BE2C (cell line): ENCODE data around the gene F12.

Experiments used
- DNase-seq: peaks from one replicate; pipeline ENCODE4 v3.0.0-alpha.2; 2020
- H3K27me3 ChIP-seq: fragments of 250-450 bp; sonication (Bioruptor Pico); 2 replicates; pipeline ENCODE4 v1.5.1; 2020; ENCODE audit warnings: mild to moderate bottlenecking
- H3K36me3 ChIP-seq: fragments of 250-450 bp; sonication (Bioruptor Pico); 2 replicates; pipeline ENCODE4 v1.5.1; 2020; ENCODE audit warnings: mild to moderate bottlenecking
- H3K4me1 ChIP-seq: fragments of 250-450 bp; sonication (Bioruptor Pico); 2 replicates; pipeline ENCODE4 v1.5.1; 2020
- H3K4me3 ChIP-seq: 2 replicates; pipeline ENCODE4 v1.5.1; 2011; ENCODE audit warnings: low read depth, low read length
- H3K9me3 ChIP-seq: fragments of 250-450 bp; sonication (Bioruptor Pico); 2 replicates; pipeline ENCODE4 v1.5.1; 2020
- TF ChIP-seq, protein P1 (sequence below): IDR thresholded peaks from 2 replicates; pipeline ENCODE4 v1.5.1; 2012; ENCODE audit warnings: mild to moderate bottlenecking, low read depth, low read length

F12 gene

DNA sequence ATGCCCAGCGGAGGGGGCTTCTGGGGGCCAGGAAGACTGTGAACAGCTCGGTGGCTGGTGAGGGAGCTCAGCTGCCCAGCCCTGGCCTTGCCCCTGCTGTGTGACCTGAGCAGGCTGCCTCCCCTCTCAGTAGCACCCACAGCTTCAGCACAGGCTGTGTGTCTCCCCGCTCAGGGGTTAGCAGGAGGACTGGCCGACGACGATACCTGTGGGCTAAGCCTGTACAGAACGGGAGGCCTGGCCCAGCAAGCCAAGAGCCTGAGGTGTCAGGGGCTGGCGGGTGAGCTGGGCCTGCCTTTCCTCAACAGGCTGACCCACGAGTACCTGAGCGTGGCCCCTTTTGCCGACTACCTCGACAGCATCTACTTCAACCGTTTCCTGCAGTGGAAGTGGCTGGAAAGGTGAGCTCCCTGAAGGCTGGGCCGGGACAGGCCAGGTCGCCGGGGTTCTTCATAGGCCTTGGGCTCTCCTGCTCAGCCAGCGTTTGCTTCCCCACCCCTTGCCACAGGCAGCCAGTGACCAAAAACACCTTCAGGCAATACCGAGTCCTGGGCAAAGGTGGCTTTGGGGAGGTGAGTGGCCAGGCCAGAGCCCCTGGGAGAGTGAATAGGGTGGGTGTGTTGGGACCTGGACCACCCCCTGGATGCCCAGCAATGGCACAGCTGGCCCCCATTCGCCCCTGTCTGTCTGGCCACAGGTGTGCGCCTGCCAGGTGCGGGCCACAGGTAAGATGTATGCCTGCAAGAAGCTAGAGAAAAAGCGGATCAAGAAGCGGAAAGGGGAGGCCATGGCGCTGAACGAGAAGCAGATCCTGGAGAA is 23.7 kb upstream of the F12 start:
- H3K27me3 ChIP-seq: no peaks in the 10 kb centered on the region
- no peak overlapping the region for H3K4me3 ChIP-seq
- TF ChIP-seq, protein P1, sequence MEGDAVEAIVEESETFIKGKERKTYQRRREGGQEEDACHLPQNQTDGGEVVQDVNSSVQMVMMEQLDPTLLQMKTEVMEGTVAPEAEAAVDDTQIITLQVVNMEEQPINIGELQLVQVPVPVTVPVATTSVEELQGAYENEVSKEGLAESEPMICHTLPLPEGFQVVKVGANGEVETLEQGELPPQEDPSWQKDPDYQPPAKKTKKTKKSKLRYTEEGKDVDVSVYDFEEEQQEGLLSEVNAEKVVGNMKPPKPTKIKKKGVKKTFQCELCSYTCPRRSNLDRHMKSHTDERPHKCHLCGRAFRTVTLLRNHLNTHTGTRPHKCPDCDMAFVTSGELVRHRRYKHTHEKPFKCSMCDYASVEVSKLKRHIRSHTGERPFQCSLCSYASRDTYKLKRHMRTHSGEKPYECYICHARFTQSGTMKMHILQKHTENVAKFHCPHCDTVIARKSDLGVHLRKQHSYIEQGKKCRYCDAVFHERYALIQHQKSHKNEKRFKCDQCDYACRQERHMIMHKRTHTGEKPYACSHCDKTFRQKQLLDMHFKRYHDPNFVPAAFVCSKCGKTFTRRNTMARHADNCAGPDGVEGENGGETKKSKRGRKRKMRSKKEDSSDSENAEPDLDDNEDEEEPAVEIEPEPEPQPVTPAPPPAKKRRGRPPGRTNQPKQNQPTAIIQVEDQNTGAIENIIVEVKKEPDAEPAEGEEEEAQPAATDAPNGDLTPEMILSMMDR: no peak
- H3K4me1 ChIP-seq: peaks cover 15% of the 10 kb centered on the region
- no peaks in the 10 kb centered on the region for H3K9me3 ChIP-seq
- peaks cover 52% of the 10 kb centered on the region for H3K36me3 ChIP-seq
- DNase-seq: no peak

DNA sequence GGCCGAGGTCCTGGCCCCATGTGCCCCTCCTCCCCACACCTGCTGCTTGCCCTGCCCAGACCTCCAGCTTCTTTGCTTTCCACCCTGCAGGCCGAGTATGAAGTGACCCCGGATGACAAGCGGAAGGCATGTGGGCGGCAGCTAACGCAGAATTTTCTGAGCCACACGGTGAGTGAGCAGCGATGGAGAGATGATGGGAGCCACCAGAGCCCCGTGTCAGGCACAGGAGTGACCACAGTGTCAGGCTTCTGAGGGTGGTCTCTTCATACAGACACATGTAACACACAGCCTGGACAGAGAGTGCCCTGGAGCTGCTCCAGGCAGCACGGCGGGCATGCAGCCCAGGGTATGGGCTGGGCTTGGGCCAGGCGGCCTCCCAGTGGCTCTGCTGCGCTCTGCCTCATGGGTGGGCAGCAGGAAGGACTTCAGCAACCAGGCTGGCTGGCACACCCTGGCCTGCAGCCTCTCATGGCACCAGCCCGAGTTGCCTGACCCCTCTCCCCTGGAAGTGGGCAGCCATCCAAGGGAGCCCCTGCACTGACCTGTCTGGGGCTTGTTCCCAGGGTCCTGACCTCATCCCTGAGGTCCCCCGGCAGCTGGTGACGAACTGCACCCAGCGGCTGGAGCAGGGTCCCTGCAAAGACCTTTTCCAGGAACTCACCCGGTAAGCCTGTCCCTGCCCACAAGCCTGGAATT is 22.9 kb upstream of the F12 start:
- Histone ChIP-seq H3K4me1 (peaks cover 15% of the 10 kb centered on the region), H3K4me3 (no peak overlapping the region), H3K9me3 (no peaks in the 10 kb centered on the region), H3K27me3 (no peaks in the 10 kb centered on the region), H3K36me3 (peaks cover 45% of the 10 kb centered on the region)
- TF ChIP-seq, protein P1: no peak
- DNase-seq: peak; percentile 46

DNA sequence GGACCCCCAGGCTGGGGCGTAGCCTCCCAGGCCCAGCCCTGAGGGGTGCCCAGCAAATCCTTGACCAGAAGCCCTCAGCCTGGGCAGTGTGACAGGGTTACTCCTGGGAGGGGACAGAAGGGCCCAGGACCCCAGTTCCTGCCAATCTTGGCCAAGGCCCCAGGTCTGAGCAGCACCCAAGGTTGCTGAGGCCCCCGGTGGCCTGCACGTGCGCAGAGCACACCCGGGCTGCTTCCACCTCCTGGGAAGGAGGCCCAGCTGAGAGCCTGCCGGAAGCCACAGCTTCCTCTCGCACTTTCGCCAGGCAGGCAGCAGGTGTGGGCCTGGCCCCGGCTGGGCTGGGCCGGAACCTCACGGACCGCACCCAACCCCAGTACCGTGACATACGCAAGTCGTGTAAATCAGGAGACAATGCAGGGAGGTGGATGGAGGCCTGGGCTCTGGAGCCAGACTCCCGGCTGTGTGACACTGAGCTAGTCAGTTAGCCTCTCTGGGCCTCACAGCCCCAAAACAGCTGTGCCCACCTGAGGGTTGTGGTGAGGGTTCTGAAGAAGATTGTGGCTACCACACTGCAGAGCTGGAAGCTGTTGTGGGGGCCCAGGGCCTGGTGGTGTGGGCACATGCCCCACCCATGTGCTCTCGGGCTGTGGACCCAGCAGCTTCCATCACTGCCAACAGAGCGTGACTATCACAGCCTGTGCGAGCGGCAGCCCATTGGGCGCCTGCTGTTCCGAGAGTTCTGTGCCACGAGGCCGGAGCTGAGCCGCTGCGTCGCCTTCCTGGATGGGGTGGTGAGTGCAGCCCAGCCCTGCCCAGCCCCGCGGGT is 22.2 kb upstream of the F12 start:
- Histone ChIP-seq H3K36me3 (peaks cover 43% of the 10 kb centered on the region), H3K4me3 (no peak overlapping the region), H3K9me3 (no peaks in the 10 kb centered on the region), H3K4me1 (peaks cover 15% of the 10 kb centered on the region), H3K27me3 (no peaks in the 10 kb centered on the region)
- TF ChIP-seq, protein P1: no peak
- peak; percentile 79 for DNase-seq

- H3K9me3 ChIP-seq: no peaks in the 10 kb centered on the region
- peaks cover 15% of the 10 kb centered on the region for H3K4me1 ChIP-seq
- TF ChIP-seq, protein P1: no peak
- peaks cover 43% of the 10 kb centered on the region for H3K36me3 ChIP-seq
- no peak overlapping the region for H3K4me3 ChIP-seq
- DNase-seq: no peak
- no peaks in the 10 kb centered on the region for H3K27me3 ChIP-seq
Measured at GRCh38 chr5:177430972-177431316, 21.6 kb upstream of the F12 start.

GRCh38 chr5:177430140-177430951 is 21.0 kb upstream of the F12 start:
- Histone ChIP-seq H3K27me3 (no peaks in the 10 kb centered on the region), H3K4me3 (no peak overlapping the region), H3K4me1 (peaks cover 15% of the 10 kb centered on the region), H3K36me3 (peaks cover 38% of the 10 kb centered on the region), H3K9me3 (no peaks in the 10 kb centered on the region)
- TF ChIP-seq, protein P1: no peak
- DNase-seq: peak; percentile 25
